Measurements from ENCODE around the gene METTL21A. TPM values are rescaled to one million over a fixed set of nuclear protein-coding genes. Genes with fewer than 3 reads are reported as not detected.
"Not testable (repeated sequence)": the region's sequence is repeated elsewhere in the genome, so short reads cannot be mapped to it uniquely, and the experiment has no call there.

METTL21A gene
- polyA plus RNA-seq, 1 experiment, result 11.3 TPM

DNA sequence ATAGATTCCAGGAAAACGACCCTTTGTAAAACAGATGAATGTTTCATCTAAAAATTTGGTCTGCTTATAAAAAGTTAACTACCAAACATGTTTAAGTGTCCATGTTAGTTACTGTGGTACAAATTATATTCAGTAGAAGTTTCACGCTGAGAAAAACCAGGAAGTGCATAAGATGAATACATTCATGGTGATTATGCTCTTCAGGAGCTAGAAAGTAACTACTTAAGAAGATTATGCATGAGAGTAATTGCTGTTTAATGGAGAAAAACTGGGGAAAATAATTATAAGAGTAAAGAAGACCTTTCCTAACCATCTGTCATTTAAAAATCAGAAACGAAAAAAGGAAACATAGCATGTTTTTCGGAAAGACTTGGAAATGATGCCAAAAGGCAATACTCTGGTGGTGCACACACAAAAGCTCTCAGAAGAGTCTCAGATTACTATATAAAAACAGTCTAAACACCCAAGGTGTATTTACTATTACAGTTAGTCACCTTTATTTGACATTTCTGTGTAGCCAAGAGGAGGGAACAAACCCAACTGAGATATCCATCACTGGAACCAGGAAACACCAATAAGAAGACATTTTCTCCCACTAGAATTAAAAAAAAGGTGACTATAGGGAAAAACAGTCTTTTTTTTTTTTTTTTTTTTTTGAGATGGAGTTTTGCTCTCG is 38.8 kb upstream of the METTL21A start:
- no peak overlapping the region for H3K4me3 ChIP-seq (ENCODE audit: low read depth, low read length)
- ChIA-PET CTCF (interaction anchor here (1.1 kb wide), 1 partner anchor 10 kb away, joined by 5 read pairs; no protein-coding TSS in a partner anchor), POLR2A (no interaction called here)

DNA sequence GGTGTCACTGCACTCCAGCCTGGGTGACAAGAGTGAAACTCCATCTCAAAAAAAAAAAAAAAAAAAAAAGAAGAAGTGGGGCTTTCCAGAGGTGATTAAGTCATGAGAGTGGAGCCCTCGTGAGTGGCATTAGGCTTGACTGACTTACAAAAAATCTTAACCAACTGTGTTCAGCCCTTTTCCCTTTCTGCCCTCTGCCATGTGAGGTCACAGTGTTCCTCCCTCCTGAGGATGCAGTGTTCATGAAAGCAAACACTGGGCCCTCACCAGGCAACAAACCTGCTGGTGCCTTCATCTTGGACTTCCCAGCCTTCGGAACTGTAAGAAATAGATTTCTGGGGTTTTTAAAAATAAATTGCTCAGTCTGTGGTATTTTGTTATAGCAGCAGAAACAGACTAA is 37.0 kb upstream of the METTL21A start:
- TF ChIP-seq, protein P1, sequence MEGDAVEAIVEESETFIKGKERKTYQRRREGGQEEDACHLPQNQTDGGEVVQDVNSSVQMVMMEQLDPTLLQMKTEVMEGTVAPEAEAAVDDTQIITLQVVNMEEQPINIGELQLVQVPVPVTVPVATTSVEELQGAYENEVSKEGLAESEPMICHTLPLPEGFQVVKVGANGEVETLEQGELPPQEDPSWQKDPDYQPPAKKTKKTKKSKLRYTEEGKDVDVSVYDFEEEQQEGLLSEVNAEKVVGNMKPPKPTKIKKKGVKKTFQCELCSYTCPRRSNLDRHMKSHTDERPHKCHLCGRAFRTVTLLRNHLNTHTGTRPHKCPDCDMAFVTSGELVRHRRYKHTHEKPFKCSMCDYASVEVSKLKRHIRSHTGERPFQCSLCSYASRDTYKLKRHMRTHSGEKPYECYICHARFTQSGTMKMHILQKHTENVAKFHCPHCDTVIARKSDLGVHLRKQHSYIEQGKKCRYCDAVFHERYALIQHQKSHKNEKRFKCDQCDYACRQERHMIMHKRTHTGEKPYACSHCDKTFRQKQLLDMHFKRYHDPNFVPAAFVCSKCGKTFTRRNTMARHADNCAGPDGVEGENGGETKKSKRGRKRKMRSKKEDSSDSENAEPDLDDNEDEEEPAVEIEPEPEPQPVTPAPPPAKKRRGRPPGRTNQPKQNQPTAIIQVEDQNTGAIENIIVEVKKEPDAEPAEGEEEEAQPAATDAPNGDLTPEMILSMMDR (IDR thresholded peaks at IDR 0.05; ENCODE audit: insufficient read depth, low read depth, low read length), result no peak
- no peak for DNase-seq (ENCODE audit: low read depth)
- Histone ChIP-seq H3K4me3 (ENCODE audit: low read depth, low read length) (no peak overlapping the region), H3K36me3 (ENCODE audit: control insufficient read depth, insufficient read depth, low read length) (no peaks in the 10 kb centered on the region), H3K27me3 (ENCODE audit: control insufficient read depth, insufficient read depth, low read length) (peaks cover 1% of the 10 kb centered on the region; the same call in 1 of the 2 replicates)
- POLR2A ChIA-PET, result no interaction called here
- CTCF ChIA-PET, result no interaction called here

More for the DNA sequence above, 38.8 kb upstream of the METTL21A start:
- TF ChIP-seq, protein P1 (IDR thresholded peaks at IDR 0.05; ENCODE audit: insufficient read depth, low read depth, low read length), result no peak
- DNase-seq (ENCODE audit: low read depth), result no peak
- Histone ChIP-seq H3K27me3 (ENCODE audit: control insufficient read depth, insufficient read depth, low read length) (peaks cover 1% of the 10 kb centered on the region; the same call in 1 of the 2 replicates), H3K36me3 (ENCODE audit: control insufficient read depth, insufficient read depth, low read length) (no peaks in the 10 kb centered on the region)

DNA sequence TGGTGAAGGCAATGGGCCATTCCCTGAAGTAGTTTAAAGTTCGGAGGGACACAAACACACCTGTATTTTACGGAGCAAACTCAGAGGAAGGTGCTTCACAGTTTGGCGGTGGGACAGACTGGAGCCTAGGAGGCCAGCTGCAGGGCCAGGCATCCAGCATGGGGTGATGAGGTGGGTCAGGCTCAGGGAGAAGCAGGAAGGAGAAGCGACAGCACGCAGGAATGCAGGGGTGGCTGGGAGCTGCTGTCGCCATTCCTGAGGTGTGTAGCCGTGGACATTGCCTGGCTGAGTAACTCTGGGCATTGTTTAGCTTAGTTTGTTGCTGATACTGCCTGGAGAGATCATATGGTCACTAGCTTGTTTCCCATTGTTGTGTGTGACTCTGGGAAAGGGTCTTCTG is 35.8 kb upstream of the METTL21A start:
- H3K27me3 ChIP-seq (ENCODE audit: control insufficient read depth, insufficient read depth, low read length), result peaks cover 1% of the 10 kb centered on the region; the same call in 1 of the 2 replicates
- TF ChIP-seq, protein P1 (IDR thresholded peaks at IDR 0.05; ENCODE audit: insufficient read depth, low read depth, low read length), result no peak
- no peak overlapping the region for H3K4me3 ChIP-seq (ENCODE audit: low read depth, low read length)
- H3K36me3 ChIP-seq (ENCODE audit: control insufficient read depth, insufficient read depth, low read length), result no peaks in the 10 kb centered on the region
- ChIA-PET CTCF (no interaction called here), POLR2A (no interaction called here)
- DNase-seq (ENCODE audit: low read depth), result no peak

DNA sequence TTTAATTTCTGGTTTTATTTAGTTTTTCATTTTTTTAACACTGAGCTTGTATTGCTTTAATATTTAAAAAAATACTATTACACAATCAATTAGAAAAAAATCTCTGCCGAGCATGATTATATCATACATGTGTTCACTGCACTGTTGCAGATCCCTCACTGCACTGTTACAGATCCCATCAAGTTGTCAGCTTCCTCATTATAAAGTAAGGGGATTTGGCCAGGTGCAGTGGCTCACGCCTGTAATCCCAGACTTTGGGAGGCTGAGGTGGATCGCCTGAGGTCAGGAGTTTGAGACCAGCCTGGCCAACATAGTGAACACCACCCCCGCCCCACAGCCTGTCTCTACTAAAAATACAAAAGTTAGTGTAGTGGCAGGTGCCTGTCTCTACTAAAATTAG is 33.0 kb upstream of the METTL21A start:
- no peak for DNase-seq (ENCODE audit: low read depth)
- ChIA-PET POLR2A (no interaction called here), CTCF (interaction anchor here (0.9 kb wide), 1 partner anchor 16 kb away, joined by 3 read pairs; no protein-coding TSS in a partner anchor)
- H3K27me3 ChIP-seq (ENCODE audit: control insufficient read depth, insufficient read depth, low read length), result peaks cover 1% of the 10 kb centered on the region; the same call in 1 of the 2 replicates
- H3K4me3 ChIP-seq (ENCODE audit: low read depth, low read length), result no peak overlapping the region
- H3K36me3 ChIP-seq (ENCODE audit: control insufficient read depth, insufficient read depth, low read length), result no peaks in the 10 kb centered on the region
- TF ChIP-seq, protein P1 (IDR thresholded peaks at IDR 0.05; ENCODE audit: insufficient read depth, low read depth, low read length), result no peak

DNA sequence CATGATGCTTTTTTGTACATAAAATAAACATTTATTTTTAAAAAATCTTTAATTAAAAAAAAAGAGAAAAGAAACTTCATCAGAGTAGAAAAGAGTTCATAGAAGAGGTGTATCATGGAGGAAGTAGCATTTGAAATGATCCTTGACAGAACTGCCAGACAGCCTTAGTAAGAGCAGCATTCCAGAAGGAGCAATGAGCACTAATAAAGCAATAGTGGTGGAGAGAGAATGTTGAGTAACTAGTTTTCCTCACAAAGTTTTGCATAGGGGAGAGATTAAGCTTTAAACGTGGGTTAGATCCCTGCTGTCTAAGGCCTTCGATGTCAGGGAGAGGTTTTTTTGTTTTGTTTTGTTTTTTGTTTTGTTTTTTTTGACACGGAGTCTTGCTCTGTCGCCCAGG is 29.8 kb upstream of the METTL21A start:
- TF ChIP-seq, protein P1 (IDR thresholded peaks at IDR 0.05; ENCODE audit: insufficient read depth, low read depth, low read length), result no peak
- H3K27me3 ChIP-seq (ENCODE audit: control insufficient read depth, insufficient read depth, low read length), result no peaks in the 10 kb centered on the region
- DNase-seq (ENCODE audit: low read depth), result no peak
- no peaks in the 10 kb centered on the region for H3K36me3 ChIP-seq (ENCODE audit: control insufficient read depth, insufficient read depth, low read length)
- ChIA-PET CTCF (interaction anchor here (0.6 to 1.4 kb wide), 2 partner anchors 9 to 116 kb away, joined by 3 to 5 read pairs; no protein-coding TSS in a partner anchor), POLR2A (no interaction called here)
- no peak overlapping the region for H3K4me3 ChIP-seq (ENCODE audit: low read depth, low read length)

DNA sequence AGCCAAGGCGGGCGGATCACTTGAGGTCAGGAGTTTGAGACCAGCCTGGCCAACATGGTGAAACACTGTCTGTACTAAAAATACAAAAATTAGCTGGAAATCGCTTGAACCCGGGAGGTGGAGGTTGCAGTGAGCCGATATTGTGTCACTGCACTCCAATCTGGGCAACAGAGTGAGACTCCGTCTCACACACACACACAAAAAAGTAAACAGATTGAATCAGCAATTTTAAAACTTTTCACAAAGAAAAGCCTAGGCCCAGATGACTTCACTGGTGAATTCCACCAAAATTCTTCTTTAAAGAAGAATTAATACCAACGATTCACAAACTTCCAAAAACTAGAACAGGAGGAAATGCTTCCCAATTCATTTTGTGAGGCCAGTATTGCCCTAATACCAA is 21.4 kb upstream of the METTL21A start:
- POLR2A ChIA-PET; DNase-seq (ENCODE audit: low read depth); H3K4me3 ChIP-seq (ENCODE audit: low read depth, low read length); H3K27me3 ChIP-seq (ENCODE audit: control insufficient read depth, insufficient read depth, low read length); H3K36me3 ChIP-seq (ENCODE audit: control insufficient read depth, insufficient read depth, low read length): not testable (repeated sequence)
- CTCF ChIA-PET, result interaction anchor here (1.3 kb wide), 1 partner anchor 21 kb away, joined by 5 read pairs; no protein-coding TSS in a partner anchor

Data from BJ (cell line).